ENCODE results near the gene KLK11.

Gene KLK11

DNA sequence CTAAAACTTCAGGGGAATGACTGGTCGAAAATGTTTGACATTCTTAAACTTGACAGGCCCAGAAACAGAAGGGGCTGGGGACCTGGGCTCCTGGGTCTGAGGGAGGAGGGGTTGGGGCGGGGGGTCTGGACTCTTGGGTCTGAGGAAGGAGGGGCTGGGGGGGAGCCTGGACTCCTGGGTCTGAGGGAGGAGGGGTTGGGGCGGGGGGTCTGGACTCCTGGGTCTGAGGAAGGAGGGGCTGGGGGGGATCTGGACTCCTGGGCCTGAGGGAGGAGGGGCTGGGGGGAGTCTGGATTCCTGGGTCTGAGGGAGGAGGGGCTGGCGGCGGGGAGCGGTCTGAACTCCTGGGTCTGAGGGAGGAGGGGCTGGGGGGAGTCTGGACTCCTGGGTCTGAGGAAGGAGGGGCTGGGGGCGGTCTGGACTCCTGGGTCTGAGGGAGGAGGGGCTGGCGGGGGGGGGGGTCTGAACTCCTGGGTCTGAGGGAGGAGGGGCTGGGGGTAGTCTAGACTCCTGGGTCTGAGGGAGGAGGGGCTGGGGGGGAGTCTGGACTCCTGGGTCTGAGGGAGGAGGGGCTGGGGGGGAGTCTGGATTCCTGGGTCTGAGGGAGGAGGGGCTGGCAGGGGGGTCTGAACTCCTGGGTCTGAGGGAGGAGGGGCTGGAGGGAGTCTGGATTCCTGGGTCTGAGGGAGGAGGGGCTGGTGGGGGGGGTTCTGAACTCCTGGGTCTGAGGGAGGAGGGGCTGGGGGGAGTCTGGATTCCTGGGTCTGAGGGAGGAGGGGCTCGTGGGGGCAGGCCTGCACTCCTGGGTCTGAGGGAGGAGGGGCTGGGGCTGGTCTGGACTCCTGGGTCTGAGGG, 51.5 kb downstream of the KLK11 start:
- no peak for DNase-seq (ENCODE audit: low spot score)
- TF ChIP-seq CTCF (IDR thresholded peaks at IDR 0.05), result no peak
- no peak overlapping the region for H3K4me3 ChIP-seq
- no peak overlapping the region for H3K27ac ChIP-seq

- Histone ChIP-seq H3K4me3 (no peak overlapping the region), H3K27ac (no peak overlapping the region)
- DNase-seq (ENCODE audit: low spot score), result no peak
- TF ChIP-seq CTCF (IDR thresholded peaks at IDR 0.05), result no peak
Observed at GRCh38 chr19:50972795-50973376, 53.5 kb downstream of the KLK11 start.

Measured in coronary artery (tissue), 2 donors.